WTC11 (cell line): ENCODE data around the gene FGD2.

Experiments used
- CBFB ChIP-seq: sonication (generic); formaldehyde crosslinking; IDR thresholded peaks from 2 replicates; pipeline ENCODE4 v1.8.1; 2022; ENCODE audit warnings: mild to moderate bottlenecking, low read depth, missing genetic modification reagents
- ETV6 ChIP-seq: sonication (generic); formaldehyde crosslinking; IDR thresholded peaks from 2 replicates; pipeline ENCODE4 v1.8.1; 2022; ENCODE audit warnings: mild to moderate bottlenecking, missing genetic modification reagents
- KAT7 ChIP-seq: sonication (generic); formaldehyde crosslinking; IDR thresholded peaks from 2 replicates; pipeline ENCODE4 v1.8.1; 2023; ENCODE audit warnings: missing genetic modification reagents, mild to moderate bottlenecking, borderline replicate concordance
- NFE2L1 ChIP-seq: sonication (generic); formaldehyde crosslinking; IDR thresholded peaks from 2 replicates; pipeline ENCODE4 v1.8.1; 2023; ENCODE audit warnings: missing genetic modification reagents
- NR1H2 ChIP-seq: sonication (generic); formaldehyde crosslinking; IDR thresholded peaks from 2 replicates; pipeline ENCODE4 v1.9.0; 2021; ENCODE audit warnings: mild to moderate bottlenecking, moderate library complexity, missing genetic modification reagents
- SMAD3 ChIP-seq: sonication (generic); formaldehyde crosslinking; IDR thresholded peaks from 2 replicates; pipeline ENCODE4 v1.8.0; 2022; ENCODE audit warnings: missing genetic modification reagents, mild to moderate bottlenecking, borderline replicate concordance
- ZNF232 ChIP-seq: sonication (generic); formaldehyde crosslinking; IDR thresholded peaks from 2 replicates; pipeline ENCODE4 v1.8.0; 2022; ENCODE audit warnings: mild to moderate bottlenecking, missing genetic modification reagents
- ZNF317 ChIP-seq: sonication (generic); formaldehyde crosslinking; IDR thresholded peaks from 2 replicates; pipeline ENCODE4 v1.8.1; 2023; ENCODE audit warnings: low read depth, mild to moderate bottlenecking, moderate library complexity, missing genetic modification reagents, borderline replicate concordance
- TF ChIP-seq, protein P1 (sequence below): fragments of 200-600 bp; IDR thresholded peaks from 2 replicates; pipeline ENCODE4 v1.8.0; 2022; ENCODE audit warnings: antibody characterized with exemption
- TF ChIP-seq, protein P2 (sequence below): sonication (generic); formaldehyde crosslinking; IDR thresholded peaks from 2 replicates; pipeline ENCODE4 v1.8.0; 2023; ENCODE audit warnings: missing genetic modification reagents
- TF ChIP-seq, protein P3 (sequence below): sonication (generic); formaldehyde crosslinking; IDR thresholded peaks from 2 replicates; pipeline ENCODE4 v1.8.1; 2023; ENCODE audit warnings: mild to moderate bottlenecking, missing genetic modification reagents, borderline replicate concordance
- TF ChIP-seq, protein P4 (sequence below): sonication (generic); formaldehyde crosslinking; IDR thresholded peaks from 2 replicates; pipeline ENCODE4 v1.8.1; 2022; ENCODE audit warnings: mild to moderate bottlenecking, moderate library complexity, missing genetic modification reagents

DNA sequence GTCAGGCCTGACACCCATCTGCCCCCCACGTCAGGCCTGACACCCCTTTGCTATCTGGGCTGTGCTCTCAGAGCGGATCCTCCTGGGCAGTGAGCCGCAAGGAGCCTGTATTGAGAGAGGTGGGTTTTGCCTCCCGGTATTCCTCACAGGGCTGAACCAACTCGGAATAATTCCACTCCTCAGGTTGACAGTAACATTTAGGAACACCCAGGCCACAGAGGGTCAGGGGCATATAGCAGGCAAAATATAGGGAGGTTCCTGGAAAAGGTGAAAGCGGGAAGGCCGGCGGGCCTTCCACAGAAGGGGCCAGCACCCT is 6.8 kb upstream of the FGD2 start:
- TF ChIP-seq, protein P1, sequence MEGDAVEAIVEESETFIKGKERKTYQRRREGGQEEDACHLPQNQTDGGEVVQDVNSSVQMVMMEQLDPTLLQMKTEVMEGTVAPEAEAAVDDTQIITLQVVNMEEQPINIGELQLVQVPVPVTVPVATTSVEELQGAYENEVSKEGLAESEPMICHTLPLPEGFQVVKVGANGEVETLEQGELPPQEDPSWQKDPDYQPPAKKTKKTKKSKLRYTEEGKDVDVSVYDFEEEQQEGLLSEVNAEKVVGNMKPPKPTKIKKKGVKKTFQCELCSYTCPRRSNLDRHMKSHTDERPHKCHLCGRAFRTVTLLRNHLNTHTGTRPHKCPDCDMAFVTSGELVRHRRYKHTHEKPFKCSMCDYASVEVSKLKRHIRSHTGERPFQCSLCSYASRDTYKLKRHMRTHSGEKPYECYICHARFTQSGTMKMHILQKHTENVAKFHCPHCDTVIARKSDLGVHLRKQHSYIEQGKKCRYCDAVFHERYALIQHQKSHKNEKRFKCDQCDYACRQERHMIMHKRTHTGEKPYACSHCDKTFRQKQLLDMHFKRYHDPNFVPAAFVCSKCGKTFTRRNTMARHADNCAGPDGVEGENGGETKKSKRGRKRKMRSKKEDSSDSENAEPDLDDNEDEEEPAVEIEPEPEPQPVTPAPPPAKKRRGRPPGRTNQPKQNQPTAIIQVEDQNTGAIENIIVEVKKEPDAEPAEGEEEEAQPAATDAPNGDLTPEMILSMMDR = no peak
- no peak for TF ChIP-seq CBFB (CRISPR knock-in tag)
- no peak for TF ChIP-seq ZNF232 (CRISPR knock-in tag)
- TF ChIP-seq, protein P2, sequence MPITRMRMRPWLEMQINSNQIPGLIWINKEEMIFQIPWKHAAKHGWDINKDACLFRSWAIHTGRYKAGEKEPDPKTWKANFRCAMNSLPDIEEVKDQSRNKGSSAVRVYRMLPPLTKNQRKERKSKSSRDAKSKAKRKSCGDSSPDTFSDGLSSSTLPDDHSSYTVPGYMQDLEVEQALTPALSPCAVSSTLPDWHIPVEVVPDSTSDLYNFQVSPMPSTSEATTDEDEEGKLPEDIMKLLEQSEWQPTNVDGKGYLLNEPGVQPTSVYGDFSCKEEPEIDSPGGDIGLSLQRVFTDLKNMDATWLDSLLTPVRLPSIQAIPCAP = no peak
- no peak for TF ChIP-seq NFE2L1
- TF ChIP-seq, protein P3, sequence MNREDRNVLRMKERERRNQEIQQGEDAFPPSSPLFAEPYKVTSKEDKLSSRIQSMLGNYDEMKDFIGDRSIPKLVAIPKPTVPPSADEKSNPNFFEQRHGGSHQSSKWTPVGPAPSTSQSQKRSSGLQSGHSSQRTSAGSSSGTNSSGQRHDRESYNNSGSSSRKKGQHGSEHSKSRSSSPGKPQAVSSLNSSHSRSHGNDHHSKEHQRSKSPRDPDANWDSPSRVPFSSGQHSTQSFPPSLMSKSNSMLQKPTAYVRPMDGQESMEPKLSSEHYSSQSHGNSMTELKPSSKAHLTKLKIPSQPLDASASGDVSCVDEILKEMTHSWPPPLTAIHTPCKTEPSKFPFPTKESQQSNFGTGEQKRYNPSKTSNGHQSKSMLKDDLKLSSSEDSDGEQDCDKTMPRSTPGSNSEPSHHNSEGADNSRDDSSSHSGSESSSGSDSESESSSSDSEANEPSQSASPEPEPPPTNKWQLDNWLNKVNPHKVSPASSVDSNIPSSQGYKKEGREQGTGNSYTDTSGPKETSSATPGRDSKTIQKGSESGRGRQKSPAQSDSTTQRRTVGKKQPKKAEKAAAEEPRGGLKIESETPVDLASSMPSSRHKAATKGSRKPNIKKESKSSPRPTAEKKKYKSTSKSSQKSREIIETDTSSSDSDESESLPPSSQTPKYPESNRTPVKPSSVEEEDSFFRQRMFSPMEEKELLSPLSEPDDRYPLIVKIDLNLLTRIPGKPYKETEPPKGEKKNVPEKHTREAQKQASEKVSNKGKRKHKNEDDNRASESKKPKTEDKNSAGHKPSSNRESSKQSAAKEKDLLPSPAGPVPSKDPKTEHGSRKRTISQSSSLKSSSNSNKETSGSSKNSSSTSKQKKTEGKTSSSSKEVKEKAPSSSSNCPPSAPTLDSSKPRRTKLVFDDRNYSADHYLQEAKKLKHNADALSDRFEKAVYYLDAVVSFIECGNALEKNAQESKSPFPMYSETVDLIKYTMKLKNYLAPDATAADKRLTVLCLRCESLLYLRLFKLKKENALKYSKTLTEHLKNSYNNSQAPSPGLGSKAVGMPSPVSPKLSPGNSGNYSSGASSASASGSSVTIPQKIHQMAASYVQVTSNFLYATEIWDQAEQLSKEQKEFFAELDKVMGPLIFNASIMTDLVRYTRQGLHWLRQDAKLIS (CRISPR knock-in tag) = no peak
- no peak for TF ChIP-seq ETV6 (CRISPR knock-in tag)
- no peak for TF ChIP-seq NR1H2 (CRISPR knock-in tag)
- no peak for TF ChIP-seq SMAD3 (CRISPR knock-in tag)
- TF ChIP-seq KAT7 = no peak
- TF ChIP-seq, protein P4, sequence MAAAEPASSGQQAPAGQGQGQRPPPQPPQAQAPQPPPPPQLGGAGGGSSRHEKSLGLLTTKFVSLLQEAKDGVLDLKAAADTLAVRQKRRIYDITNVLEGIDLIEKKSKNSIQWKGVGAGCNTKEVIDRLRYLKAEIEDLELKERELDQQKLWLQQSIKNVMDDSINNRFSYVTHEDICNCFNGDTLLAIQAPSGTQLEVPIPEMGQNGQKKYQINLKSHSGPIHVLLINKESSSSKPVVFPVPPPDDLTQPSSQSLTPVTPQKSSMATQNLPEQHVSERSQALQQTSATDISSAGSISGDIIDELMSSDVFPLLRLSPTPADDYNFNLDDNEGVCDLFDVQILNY (CRISPR knock-in tag) = no peak
- no peak for TF ChIP-seq ZNF317 (CRISPR knock-in tag)
